Erythroblast (primary cell): ENCODE results near the gene PDK4.

ENCODE experiments used
- GATA1 ChIP-seq: IDR thresholded peaks from 2 replicates; pipeline ENCODE4 v1.6.1; 2011; ENCODE audit warnings: low read depth, mild to moderate bottlenecking, control low read depth, low read length, moderate library complexity
- POLR2A ChIP-seq: IDR thresholded peaks from 2 replicates; pipeline ENCODE4 v1.6.1; 2011; ENCODE audit warnings: mild to moderate bottlenecking, low read length

GRCh38 chr7:95628831-95629439 lies 32.6 kb upstream of the PDK4 start:
- TF ChIP-seq POLR2A (no peak), GATA1 (no peak)
